HG03039 (cell line): ENCODE data around the gene PDK2.

Experiments
- ATAC-seq: cut with Tn5 transposase; IDR thresholded peaks from one replicate; pipeline ENCODE4 v1.9.1; 2021; ENCODE audit warnings: mild to moderate bottlenecking, moderate library complexity; ENCODE audit not compliant: unreplicated experiment

Gene PDK2

DNA sequence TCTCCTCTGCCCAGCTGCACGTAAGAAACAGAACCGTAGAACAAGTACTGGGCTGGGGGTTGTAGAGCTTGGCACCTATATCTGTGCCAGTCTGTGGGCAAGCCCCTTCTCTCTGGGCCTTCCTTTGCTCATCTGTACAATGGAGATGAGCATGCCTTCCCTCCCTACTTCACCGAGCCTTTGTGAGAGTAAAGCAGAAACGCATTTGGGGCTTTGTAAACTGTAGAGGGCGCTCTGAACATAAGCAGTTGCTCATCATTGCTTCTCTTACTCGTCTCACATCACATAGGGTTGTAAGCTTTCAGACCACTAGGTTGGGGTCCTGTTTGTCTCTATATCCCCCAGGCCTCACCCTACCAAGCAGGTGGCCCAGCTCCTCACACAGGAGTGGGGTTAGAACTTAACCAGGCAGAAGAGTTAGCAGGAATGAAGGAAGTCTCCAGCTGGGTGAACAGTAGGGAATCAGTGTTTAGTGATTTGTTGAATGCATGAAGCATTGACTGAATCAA is 19.8 kb downstream of the PDK2 start:
- ATAC-seq: no peak

DNA sequence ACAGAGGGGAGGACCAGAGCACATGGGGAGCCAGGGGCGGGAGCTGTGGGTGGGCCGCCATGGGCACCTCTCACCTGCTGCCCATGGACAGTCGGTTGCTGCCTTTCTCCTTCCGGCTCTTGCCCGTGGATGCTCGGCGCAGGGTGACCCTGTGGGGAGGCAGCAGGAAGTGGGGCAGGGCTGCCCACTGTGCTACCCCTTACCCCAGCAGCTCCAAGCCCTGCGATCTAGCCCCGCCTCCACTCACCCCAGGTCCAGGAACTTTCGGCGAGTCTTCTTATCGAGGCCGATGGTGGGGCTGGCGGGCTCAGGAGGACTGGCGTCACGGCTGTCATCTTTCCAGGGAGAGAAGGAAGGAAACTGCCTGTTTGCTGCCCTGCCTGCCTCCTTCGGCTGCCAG is 20.6 kb downstream of the PDK2 start:
- no peak for ATAC-seq

GRCh38 chr17:50117202-50118051 is 22.3 kb downstream of the PDK2 start:
- ATAC-seq: no peak

GRCh38 chr17:50118076-50118827 is 23.1 kb downstream of the PDK2 start:
- no peak for ATAC-seq

DNA sequence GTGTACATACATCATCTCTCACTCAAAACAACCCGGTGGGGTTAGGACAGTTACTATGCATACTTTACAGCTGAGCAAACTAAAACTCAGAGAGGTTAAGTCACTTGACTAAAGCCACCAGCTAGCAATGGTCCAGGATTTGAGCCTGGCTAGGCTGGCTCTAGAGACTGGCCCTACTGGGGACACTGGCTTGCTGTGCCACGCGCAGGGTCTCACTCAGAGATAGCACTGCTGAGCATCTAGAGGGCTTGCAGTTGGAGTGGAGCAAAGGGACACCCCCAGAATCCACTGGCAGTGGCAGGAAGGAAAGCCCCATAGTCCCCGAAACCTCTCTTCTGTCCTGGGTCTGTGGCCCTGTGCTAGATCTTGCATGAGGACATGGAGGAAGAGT is 23.7 kb downstream of the PDK2 start:
- no peak for ATAC-seq

DNA sequence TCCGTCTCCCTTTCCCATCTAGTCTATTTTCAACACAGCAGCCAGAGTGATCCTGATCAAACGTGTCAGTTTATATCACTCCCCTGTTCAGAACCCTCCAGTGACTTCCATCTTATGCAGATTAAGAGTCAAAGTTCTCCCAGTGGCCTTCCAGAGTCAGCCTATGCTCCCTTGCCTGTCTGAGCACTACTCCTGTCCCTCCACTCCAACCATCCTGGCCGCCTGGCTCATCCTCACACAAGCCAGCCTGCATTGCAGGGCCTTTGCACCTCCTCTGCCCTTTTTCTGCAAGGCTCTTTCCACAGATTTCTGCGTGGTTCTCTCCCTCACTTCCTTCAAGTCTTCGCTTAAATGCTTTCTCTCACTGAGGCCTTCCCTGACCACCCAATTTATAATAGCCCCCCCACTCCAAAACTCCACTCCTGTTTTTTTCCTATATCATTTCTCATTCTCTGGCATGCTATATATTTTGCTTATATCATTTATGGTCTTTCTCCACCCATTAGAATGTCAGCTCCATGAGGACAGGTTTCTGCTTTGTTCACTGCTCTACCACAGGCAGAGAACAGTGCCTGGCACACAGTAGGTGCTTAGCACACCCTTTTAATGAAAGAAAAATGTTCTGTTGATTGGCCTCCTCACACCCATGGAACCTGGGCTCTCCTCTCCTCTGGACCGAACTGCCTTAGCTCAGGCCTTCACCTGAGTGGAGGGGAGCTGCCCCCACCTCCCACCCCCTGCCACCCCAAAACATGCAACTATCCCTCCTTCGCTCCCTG is 25.5 kb downstream of the PDK2 start:
- ATAC-seq: no peak

DNA sequence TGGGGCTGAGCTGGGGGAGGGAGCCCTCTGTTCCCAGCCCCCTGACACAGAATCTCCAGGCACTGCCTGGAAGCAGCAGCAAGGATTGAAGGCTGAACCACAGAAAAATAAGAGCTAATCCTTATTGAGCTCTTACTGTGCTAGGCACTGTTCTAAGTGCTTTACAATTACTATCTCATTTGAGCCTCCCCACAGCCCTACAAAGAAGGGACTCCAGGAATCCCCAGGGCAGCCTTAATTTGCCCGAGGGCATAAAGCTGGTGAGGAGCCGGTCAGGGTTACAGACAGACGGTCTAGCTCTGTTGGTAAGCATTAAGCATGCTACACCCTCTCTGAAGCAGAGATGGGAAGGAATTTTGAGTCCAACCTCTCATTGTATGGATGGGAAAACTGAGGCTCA is 27.8 kb downstream of the PDK2 start:
- ATAC-seq: no peak

GRCh38 chr17:50123649-50124349 is 28.6 kb downstream of the PDK2 start:
- ATAC-seq: no peak

DNA sequence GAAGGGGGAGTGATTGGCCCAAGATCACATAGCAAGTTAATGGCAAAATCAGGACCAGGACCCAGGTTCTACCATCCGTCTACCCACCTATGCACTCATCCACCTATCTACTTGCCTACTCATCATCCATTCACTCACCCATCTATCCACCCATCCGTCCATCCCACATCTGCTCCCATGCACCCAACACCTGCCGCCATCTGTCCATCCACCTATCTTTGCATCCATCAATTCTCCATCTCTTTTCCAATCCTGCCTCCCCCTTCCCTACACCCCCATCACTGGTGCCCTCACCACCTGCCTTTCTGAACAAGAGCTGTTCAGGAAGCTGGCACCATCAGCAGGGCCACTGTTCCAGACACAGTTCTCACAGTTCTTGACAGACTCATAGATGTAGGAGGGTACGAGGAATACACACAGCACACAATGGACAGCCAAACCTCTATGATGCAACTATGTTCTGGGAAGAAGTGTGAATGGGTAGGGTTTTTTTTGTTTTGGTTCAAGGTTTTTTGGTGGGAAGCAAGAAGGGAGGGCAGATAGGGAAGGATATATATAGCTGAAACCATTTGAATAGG is 30.4 kb downstream of the PDK2 start:
- ATAC-seq: no peak

DNA sequence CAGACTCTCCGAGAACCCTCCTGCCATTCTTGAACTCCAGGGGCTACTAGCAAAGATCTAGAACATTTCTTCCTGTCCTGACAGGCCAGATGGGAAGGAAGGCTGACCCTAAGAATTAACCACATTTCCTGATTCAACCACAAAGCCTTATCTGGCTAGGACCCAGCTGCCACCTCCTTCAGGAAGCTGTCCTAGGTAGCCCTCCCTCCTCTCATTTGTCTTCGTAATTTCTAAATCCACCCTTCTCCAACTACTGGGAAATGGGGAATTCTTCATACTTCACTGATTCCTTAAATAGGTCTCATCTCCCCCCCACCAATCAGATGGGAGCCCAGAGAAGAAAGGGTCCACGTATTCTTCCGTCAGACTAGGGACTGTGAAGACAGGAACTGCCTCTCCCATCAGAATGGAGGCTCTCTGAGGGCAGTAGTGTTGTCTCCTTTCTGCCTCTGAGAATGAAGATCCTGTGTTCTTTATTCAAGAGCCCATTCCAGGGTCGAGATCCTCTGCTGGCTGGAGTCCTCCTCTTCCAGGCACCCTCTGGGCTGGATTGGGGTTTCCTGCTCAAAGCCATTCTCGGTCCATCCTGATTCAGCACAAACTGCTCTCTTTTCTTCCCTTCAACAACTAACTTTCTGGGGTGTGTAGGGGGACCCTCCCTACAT is 32.7 kb downstream of the PDK2 start:
- ATAC-seq: no peak

DNA sequence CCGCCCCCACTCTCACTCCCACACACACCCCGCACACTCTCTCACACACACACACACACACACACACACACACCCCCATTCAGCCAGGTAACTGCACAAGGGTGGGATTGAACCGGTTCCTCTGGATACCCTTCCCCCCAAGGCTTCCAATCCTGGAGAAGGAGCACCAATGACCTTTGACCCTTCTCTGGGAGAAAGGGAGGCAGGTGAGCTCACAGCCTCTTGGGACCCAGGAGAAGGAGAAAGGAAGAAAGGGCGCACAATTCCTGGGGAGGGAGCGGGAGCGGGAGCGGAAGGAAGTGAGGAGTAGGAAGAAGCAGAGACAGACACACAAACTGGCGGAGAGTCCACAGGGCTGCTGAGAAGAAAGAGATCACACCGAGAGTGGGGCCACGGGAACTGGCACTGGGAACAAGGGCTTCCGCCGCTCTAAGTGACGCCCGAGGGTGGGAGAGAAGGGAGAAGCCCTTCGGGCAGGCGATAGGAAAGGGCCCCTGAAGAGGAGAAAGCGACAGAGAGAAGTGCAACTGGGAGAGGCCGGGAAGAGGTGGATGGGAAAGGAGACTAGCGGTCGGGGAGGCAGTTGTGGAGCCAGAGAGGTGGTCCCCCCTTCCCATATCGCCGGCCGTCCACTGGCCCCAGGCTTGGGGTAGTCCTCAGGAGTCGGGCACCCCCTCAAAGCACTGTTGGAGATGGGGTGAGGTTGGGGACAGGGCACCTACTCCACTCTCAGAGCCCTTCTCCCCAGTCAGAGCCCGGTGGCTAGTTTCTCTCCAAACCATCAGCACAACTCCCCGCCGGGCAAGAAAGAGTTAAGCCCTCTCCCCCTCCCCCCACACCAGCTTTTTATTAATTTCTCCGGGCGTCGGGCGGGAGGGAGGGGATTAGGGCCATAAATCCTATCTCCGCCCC is 33.5 kb downstream of the PDK2 start:
- ATAC-seq: no peak

DNA sequence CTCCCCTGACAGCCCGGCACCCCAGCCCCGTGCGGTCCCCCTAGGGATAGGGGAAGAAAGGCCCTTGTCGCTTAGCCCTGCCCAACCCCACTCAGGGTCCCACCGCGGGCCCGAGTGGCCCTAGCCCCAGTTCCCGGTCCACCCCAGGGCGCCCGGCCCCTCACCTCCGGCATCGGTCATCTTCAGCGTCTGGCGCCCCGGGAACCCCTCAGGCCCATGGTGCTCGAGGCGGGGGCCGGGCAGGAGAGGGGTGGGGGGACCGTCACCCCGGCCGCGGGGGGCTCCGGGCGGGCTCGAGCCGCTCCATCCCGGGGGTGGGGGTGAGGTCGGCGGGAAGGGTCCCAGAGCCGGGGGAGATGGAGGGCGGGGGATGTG is 34.2 kb downstream of the PDK2 start:
- no peak for ATAC-seq

- ATAC-seq: no peak
These were observed 34.8 kb downstream of the PDK2 start, which contains the start of gene SAMD14 for GRCh38 chr17:50129728-50130558. Gene SAMD14, minus strand, starts transcription at chr17:50130160. Its CDS starts 5,201 bp downstream, at chr17:50124959.

DNA sequence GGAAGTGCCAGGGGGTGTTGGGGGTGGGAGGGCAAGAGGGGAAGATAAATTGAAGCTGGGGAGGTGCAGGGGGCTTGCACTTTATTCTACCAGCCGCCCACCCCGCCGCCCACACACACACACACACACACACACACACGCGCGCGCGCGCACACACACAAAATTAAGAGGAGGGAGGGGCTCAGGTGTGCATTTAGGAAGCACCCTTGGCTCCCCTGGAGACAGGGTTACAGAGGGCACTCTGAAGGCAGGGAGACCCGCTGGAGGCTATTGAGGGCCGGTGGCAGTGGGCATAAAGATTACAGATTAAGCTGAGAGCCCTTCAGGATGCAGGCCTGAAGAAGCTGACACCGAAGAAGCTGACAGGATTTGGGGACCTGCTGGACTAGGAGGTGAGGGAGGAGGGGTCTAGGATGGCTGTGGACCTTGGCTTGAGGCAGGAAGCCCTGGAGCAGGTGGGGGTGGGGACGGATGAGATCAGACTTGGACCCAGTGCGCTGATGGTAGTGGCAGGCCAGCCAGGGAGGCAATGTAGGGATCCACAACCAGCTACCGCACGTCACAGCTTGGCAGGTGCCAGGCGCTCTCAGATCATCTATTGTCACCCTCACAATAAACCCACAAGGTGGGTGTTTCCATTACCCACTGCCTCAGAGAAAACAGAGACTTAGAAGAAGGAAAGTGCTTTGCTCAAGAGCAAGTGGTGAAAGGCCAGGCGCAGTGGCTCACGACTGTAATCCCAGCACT is 35.6 kb downstream of the PDK2 start:
- ATAC-seq: no peak

- no peak for ATAC-seq
These were observed 37.1 kb downstream of the PDK2 start for GRCh38 chr17:50132104-50132794.

- no peak for ATAC-seq
These were observed 38.0 kb downstream of the PDK2 start for GRCh38 chr17:50133028-50133768.
